ENCODE measurements around the gene SLC26A9. TPM values are rescaled to one million over a fixed set of nuclear protein-coding genes. Genes with fewer than 3 reads are reported as not detected.

Gene SLC26A9
- total and polyA plus RNA-seq, 3 experiments from 2014 or later = not detected

DNA sequence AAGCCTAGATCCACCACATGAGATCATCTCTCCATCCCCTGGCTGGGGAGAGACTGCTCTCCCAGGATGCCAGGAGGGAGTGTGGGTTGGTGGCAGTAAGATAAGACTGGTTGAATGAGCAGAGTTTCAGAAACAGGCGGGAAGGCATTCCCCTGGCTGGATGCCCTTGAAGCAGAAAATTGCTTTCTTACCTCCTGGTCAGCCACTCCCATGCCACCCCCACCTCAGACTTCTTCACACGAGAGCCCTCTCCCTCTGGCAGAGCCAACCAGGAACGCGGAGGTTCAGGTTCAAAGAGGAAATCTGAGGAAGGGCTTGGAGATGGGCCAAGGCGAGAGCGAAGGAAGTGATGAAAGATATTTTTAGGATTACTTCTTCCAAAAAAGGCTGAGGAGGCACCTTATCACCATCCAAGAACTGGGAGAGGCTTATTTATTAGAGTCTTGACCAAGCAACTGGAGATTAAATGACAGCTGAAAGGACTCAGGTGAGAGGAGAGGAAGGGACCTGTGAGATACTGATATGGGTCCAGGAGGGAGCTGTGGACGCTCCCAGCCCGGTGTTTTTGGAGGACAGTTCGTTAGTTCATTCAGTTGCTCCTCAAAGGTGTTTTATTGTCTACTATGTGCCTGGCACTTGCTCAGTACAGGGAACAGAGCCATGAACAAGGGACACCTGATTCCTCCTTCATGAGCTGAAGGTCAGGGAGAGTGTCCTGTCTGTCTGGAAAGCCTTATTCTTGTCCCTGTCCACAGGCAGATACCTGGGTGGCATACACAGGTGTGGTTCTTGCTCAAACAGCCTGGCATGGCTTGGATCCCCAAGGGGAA is 18.9 kb upstream of the SLC26A9 start:
- no peak overlapping the region for H3K4me3 ChIP-seq (ENCODE audit: low read length)
- ChIA-PET POLR2A (no interaction called here), CTCF (interaction anchor here (1.8 to 1.9 kb wide), 2 partner anchors 10 to 15 kb away, joined by 3 to 7 read pairs; no protein-coding TSS in a partner anchor)
- Mint-ChIP-seq H3K27me3 (peaks cover 5 to 33% of the 10 kb centered on the region in 2 donors), H3K4me1 (no peaks in the 10 kb centered on the region), H3K4me3 (no peak overlapping the region), H3K36me3 (no peaks in the 10 kb centered on the region), H3K9me3 (peaks cover 0 to 3% (median 0%) of the 10 kb centered on the region in 5 donors), H3K27ac (no peak overlapping the region)
- H3K4me1 ChIP-seq (ENCODE audit: insufficient read depth, low read length) = no peaks in the 10 kb centered on the region
- H3K36me3 ChIP-seq (ENCODE audit: insufficient read depth, low read length) = no peaks in the 10 kb centered on the region
- no peaks in the 10 kb centered on the region for H3K9me3 ChIP-seq (ENCODE audit: low read length)
- H3K27ac ChIP-seq (ENCODE audit: low read depth, low read length) = no peak overlapping the region
- no peak for DNase-seq
- H3K27me3 ChIP-seq (ENCODE audit: insufficient read depth, low read length, poor library complexity, severe bottlenecking) = no peaks in the 10 kb centered on the region

DNA sequence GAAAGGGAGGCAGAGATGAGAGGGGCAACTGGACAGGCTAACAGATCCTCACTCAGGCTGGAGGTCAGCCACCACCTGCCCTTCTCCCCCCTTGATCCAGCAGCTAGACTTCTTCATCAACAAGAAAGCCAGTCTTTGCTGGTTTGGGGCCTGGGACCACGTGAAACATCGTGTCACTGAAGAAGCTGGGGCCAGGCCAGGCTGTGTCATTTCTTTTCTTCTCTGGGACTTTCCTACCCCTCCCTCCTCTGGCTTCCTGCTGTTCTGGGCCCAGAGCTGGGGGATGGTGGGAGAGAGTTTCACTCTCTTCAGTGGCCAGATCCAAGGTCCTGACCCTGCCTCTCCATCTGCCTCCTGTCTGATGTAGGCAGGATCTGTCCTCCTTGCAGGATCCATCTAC is 18.1 kb upstream of the SLC26A9 start:
- Histone ChIP-seq H3K9me3 (ENCODE audit: low read length) (no peaks in the 10 kb centered on the region), H3K4me1 (ENCODE audit: insufficient read depth, low read length) (no peaks in the 10 kb centered on the region), H3K27me3 (ENCODE audit: insufficient read depth, low read length, poor library complexity, severe bottlenecking) (no peaks in the 10 kb centered on the region), H3K36me3 (ENCODE audit: insufficient read depth, low read length) (no peaks in the 10 kb centered on the region), H3K4me3 (ENCODE audit: low read length) (no peak overlapping the region), H3K27ac (ENCODE audit: low read depth, low read length) (no peak overlapping the region)
- Mint-ChIP-seq H3K9me3 (peaks cover 0 to 3% (median 0%) of the 10 kb centered on the region in 5 donors), H3K27me3 (peaks cover 11 to 40% of the 10 kb centered on the region in 2 donors), H3K36me3 (no peaks in the 10 kb centered on the region), H3K27ac (no peak overlapping the region), H3K4me1 (no peaks in the 10 kb centered on the region), H3K4me3 (no peak overlapping the region)
- CTCF ChIA-PET = interaction anchor here (1.8 to 1.9 kb wide), 2 partner anchors 11 to 16 kb away, joined by 3 to 7 read pairs; no protein-coding TSS in a partner anchor
- POLR2A ChIA-PET = no interaction called here
- no peak for DNase-seq

DNA sequence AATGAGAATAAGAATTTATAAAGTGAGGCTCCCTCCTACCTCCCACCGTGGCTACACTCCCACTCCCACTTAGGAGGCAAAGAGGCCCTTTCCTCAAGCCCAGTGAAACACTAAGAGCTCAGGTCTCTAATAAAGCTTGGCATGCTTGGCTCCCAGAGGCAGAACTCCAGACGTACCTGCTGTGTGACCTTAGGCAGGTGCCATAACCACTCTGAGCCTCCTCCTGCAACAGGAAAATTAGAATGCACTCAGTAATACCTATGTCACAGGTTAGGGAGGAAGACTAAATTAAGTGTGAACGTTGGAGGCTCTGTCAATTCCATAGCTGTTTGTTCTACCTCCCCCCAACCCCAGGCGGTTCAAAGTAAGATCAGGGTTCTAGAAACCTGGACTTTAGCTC is 16.5 kb upstream of the SLC26A9 start:
- no peak overlapping the region for H3K27ac ChIP-seq (ENCODE audit: low read depth, low read length)
- POLR2A ChIA-PET = no interaction called here
- CTCF ChIA-PET = no interaction called here
- no peaks in the 10 kb centered on the region for H3K36me3 ChIP-seq (ENCODE audit: insufficient read depth, low read length)
- Mint-ChIP-seq H3K4me1 (no peaks in the 10 kb centered on the region), H3K9me3 (peaks cover 0 to 3% (median 0%) of the 10 kb centered on the region in 5 donors), H3K27me3 (peaks cover 19 to 52% of the 10 kb centered on the region in 2 donors), H3K4me3 (no peak overlapping the region), H3K27ac (no peak overlapping the region), H3K36me3 (no peaks in the 10 kb centered on the region)
- no peak overlapping the region for H3K4me3 ChIP-seq (ENCODE audit: low read length)
- no peaks in the 10 kb centered on the region for H3K4me1 ChIP-seq (ENCODE audit: insufficient read depth, low read length)
- H3K9me3 ChIP-seq (ENCODE audit: low read length) = no peaks in the 10 kb centered on the region
- DNase-seq = no peak
- H3K27me3 ChIP-seq (ENCODE audit: insufficient read depth, low read length, poor library complexity, severe bottlenecking) = no peaks in the 10 kb centered on the region

DNA sequence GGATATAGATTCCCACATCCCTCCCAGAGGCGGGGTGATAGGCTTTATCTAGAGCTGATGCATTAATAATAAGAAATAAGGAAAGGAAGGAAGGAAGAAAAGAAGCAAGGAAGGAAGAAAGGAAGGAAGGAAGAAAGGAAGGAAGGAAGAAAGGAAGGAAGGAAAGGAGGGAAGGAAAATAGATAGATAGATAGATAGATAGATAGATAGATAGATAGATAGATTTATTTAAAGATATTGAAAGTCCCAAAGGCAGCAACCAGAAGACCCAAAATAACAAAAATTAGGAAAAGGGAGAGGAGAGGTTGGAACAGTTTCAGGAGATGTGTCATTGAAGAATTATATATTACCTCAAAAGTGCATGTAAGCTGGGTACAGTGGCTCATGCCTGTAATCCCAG is 12.2 kb upstream of the SLC26A9 start:
- peaks cover 18 to 47% of the 10 kb centered on the region in 2 donors for H3K27me3 Mint-ChIP-seq
- Histone ChIP-seq H3K4me1 (ENCODE audit: insufficient read depth, low read length) (no peaks in the 10 kb centered on the region), H3K27ac (ENCODE audit: low read depth, low read length) (no peak overlapping the region), H3K27me3 (ENCODE audit: insufficient read depth, low read length, poor library complexity, severe bottlenecking) (no peaks in the 10 kb centered on the region), H3K9me3 (ENCODE audit: low read length) (no peaks in the 10 kb centered on the region), H3K4me3 (ENCODE audit: low read length) (no peak overlapping the region), H3K36me3 (ENCODE audit: insufficient read depth, low read length) (no peaks in the 10 kb centered on the region)
- ChIA-PET CTCF (interaction anchor here (0.9 kb wide), 1 partner anchor 26 kb away, joined by 3 read pairs; no protein-coding TSS in a partner anchor), POLR2A (no interaction called here)
- peaks cover 0 to 3% (median 0%) of the 10 kb centered on the region in 5 donors for H3K9me3 Mint-ChIP-seq
- no peak overlapping the region for H3K27ac Mint-ChIP-seq
- DNase-seq = no peak
- no peak overlapping the region for H3K4me3 Mint-ChIP-seq
- H3K4me1 Mint-ChIP-seq = no peaks in the 10 kb centered on the region
- no peaks in the 10 kb centered on the region for H3K36me3 Mint-ChIP-seq

DNA sequence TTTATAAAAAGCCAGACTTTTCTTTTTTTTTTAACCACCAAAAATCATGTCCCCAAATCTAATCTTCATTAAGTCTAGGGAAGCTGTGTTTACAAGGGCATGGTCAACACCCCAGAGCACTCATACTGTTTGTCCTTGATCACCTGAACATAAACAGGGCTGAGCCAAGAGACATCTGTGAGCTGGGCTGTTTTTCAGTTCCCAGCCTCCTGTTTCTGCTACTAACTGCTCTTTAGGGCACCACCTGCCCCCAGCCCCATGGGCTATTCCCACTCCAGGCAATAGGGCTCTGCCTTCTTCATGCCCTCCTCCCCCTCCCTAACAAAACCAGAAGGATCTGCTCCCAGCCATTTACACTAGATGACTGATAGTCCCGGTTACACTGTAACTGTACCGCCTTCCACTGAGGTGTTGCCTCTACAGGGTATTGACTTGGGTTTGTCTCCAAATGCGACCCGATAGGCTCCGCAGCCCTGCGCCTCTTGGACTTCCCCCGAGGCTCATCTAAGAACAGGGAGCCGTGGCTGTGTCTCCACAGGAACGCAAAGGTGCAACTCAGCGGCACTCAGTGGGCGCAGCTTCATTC is 11.7 kb upstream of the SLC26A9 start:
- Mint-ChIP-seq H3K27me3 (peaks cover 18 to 41% of the 10 kb centered on the region in 2 donors), H3K4me1 (no peaks in the 10 kb centered on the region), H3K27ac (no peak overlapping the region), H3K4me3 (no peak overlapping the region), H3K36me3 (no peaks in the 10 kb centered on the region), H3K9me3 (peaks cover 0 to 3% (median 0%) of the 10 kb centered on the region in 5 donors)
- no peak for DNase-seq
- Histone ChIP-seq H3K27me3 (ENCODE audit: insufficient read depth, low read length, poor library complexity, severe bottlenecking) (no peaks in the 10 kb centered on the region), H3K4me3 (ENCODE audit: low read length) (no peak overlapping the region), H3K9me3 (ENCODE audit: low read length) (no peaks in the 10 kb centered on the region), H3K36me3 (ENCODE audit: insufficient read depth, low read length) (no peaks in the 10 kb centered on the region), H3K27ac (ENCODE audit: low read depth, low read length) (no peak overlapping the region), H3K4me1 (ENCODE audit: insufficient read depth, low read length) (no peaks in the 10 kb centered on the region)
- CTCF ChIA-PET = interaction anchor here (1.5 kb wide), 1 partner anchor 22 kb away, joined by 3 read pairs; no protein-coding TSS in a partner anchor
- POLR2A ChIA-PET = no interaction called here

DNA sequence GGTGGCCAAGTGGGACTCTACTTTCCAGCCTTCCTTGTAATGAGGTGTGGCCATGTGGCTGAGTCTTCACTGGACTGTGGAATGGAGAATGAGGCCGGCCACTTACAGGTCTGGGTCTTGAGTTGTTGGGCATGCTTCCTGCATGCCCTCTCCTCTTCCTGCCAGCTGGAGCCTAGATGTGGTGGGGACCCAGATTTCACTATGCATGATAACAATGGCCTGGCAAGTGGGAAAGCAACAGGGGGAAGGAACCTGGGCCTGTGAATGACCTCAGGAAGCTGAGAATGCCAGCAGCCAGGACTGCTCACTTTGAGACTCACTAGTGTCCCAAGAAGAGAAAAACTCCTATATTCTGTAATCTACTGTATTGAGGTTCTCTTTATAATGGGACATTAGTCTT is 8.5 kb upstream of the SLC26A9 start:
- no peak overlapping the region for H3K27ac ChIP-seq (ENCODE audit: low read depth, low read length)
- Mint-ChIP-seq H3K9me3 (no peaks in the 10 kb centered on the region), H3K27me3 (peaks cover 13 to 17% of the 10 kb centered on the region in 2 donors), H3K4me3 (no peak overlapping the region), H3K4me1 (no peaks in the 10 kb centered on the region), H3K27ac (peak overlapping the region in 1 of 8 donors; percentile 78), H3K36me3 (no peaks in the 10 kb centered on the region)
- DNase-seq = no peak
- no peaks in the 10 kb centered on the region for H3K36me3 ChIP-seq (ENCODE audit: insufficient read depth, low read length)
- no peak overlapping the region for H3K4me3 ChIP-seq (ENCODE audit: low read length)
- ChIA-PET POLR2A (no interaction called here), CTCF (no interaction called here)
- H3K9me3 ChIP-seq (ENCODE audit: low read length) = no peaks in the 10 kb centered on the region
- H3K4me1 ChIP-seq (ENCODE audit: insufficient read depth, low read length) = no peaks in the 10 kb centered on the region
- no peaks in the 10 kb centered on the region for H3K27me3 ChIP-seq (ENCODE audit: insufficient read depth, low read length, poor library complexity, severe bottlenecking)

DNA sequence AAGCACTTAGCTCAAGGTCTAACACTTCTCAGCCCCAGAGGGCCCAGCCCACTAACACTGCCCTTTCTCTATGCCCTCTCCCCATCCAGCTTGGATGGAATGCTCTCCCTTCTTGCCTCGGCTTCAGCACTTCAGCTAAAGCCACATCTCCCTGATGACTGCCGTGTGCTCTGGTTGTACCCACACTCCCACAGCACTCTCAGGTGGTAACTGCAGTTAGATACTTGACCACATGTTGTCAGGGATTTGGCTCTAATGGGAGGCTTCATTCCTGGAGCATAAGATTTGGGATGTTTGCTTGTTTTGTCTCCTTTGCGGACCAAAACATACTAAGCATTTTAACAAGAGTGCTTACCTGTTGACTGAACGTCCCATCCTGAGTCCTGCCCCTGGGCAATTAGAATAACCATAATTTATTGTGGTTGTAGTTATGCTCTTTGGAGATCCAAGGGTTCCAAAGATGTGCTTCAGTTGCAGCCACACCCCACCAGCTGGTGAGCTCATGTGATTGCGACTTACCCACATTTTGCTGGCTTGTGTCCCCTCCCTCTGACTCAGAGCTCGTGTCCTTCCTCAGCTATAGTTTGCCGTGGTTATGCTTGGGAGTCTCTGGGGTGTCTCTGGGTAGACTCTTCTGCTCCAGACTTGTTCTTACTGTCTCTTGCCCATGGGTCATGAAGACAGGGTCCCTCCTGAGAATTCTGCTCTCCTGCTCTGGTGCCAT is 7.7 kb upstream of the SLC26A9 start:
- no peak for DNase-seq
- Mint-ChIP-seq H3K4me1 (no peaks in the 10 kb centered on the region), H3K4me3 (no peak overlapping the region), H3K9me3 (no peaks in the 10 kb centered on the region), H3K36me3 (no peaks in the 10 kb centered on the region), H3K27ac (peak overlapping the region in 1 of 8 donors; percentile 43), H3K27me3 (peaks cover 10 to 19% of the 10 kb centered on the region in 2 donors)
- ChIA-PET POLR2A (no interaction called here), CTCF (no interaction called here)
- no peaks in the 10 kb centered on the region for H3K27me3 ChIP-seq (ENCODE audit: insufficient read depth, low read length, poor library complexity, severe bottlenecking)
- no peaks in the 10 kb centered on the region for H3K4me1 ChIP-seq (ENCODE audit: insufficient read depth, low read length)
- H3K36me3 ChIP-seq (ENCODE audit: insufficient read depth, low read length) = no peaks in the 10 kb centered on the region
- no peak overlapping the region for H3K4me3 ChIP-seq (ENCODE audit: low read length)
- no peaks in the 10 kb centered on the region for H3K9me3 ChIP-seq (ENCODE audit: low read length)
- H3K27ac ChIP-seq (ENCODE audit: low read depth, low read length) = no peak overlapping the region

DNA sequence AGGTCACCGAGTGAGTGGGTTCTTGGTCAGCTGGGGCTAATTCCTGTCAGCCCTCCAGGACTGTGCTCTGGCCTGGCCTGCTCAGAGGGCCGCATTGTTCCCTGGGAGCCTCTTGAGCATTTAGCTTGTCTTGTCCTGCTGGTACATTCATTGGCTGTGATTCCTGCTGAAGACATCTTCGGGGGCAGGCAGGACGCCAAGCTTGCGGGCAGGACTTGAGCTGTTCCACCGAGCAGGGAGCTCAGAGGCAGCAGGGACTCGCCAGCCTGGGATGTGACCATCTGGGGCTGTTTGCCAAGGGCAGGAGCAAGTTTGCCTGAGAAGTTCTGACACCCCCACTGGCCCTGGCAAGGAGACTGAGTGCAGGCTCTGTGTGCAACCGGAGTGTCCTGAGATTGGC is 7.0 kb upstream of the SLC26A9 start:
- Mint-ChIP-seq H3K27me3 (peaks cover 7 to 15% of the 10 kb centered on the region in 2 donors), H3K4me3 (no peak overlapping the region), H3K9me3 (no peaks in the 10 kb centered on the region), H3K36me3 (no peaks in the 10 kb centered on the region), H3K4me1 (no peaks in the 10 kb centered on the region), H3K27ac (no peak overlapping the region)
- Histone ChIP-seq H3K9me3 (ENCODE audit: low read length) (no peaks in the 10 kb centered on the region), H3K36me3 (ENCODE audit: insufficient read depth, low read length) (no peaks in the 10 kb centered on the region), H3K27me3 (ENCODE audit: insufficient read depth, low read length, poor library complexity, severe bottlenecking) (no peaks in the 10 kb centered on the region), H3K4me3 (ENCODE audit: low read length) (no peak overlapping the region), H3K27ac (ENCODE audit: low read depth, low read length) (no peak overlapping the region), H3K4me1 (ENCODE audit: insufficient read depth, low read length) (no peaks in the 10 kb centered on the region)
- ChIA-PET CTCF (no interaction called here), POLR2A (no interaction called here)
- no peak for DNase-seq
